IPS DF 4.7 (cell line): ENCODE measurements around the gene DNAAF3.
"Not testable (repeated sequence)": the region's sequence is repeated elsewhere in the genome, so short reads cannot be mapped to it uniquely, and the experiment has no call there.

Experiments used
- DNase-seq: peaks from one replicate; pipeline ENCODE4 v3.0.0-alpha.2; 2013; ENCODE audit warnings: low spot score; ENCODE audit errors: extremely low read depth

Gene DNAAF3

DNA sequence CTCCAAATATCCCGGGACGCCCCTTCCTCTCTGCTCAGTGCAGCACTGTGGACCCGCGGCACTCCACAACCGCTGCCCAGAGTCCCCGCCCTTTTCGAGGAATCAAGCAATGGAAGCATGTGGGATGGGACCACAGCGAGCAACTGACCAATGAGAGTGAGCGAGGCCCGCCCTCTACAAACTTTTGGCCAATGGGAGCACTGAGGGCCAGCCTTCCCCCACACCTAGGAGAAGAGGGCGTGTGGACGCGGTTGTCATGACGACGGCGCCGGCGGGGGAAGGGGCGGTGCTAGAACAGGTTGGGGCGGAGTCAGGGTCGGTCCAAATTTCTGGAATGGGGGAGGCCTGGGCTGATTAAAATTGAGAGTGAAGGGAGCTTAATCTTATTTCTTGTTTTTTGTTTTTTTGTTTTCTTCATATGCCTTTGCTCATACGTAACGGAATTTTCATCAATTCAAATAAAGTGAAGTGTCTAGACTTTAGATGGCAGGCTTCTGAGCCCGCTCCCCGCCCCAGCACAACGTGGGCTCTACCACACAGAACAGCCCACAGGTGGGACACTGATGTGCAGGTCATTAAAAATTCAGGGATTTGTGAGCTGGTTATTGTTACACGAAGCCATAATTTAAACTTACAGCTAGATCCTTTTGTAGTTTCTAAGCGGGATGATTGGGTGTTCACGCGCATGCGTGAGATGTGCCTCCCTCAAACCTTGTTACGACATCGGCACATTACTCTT is at the start of gene DNAAF3:
TSS of gene DNAAF3 (minus strand) at position 84 of the 739 bp plus-strand sequence. CDS start 200 bp downstream, outside the sequence.
- DNase-seq: no peak

- DNase-seq: no peak
Measured at GRCh38 chr19:55213547-55213946, 47.1 kb upstream of the DNAAF3 start.

GRCh38 chr19:55212447-55212846 is 46.0 kb upstream of the DNAAF3 start:
- no peak for DNase-seq

DNA sequence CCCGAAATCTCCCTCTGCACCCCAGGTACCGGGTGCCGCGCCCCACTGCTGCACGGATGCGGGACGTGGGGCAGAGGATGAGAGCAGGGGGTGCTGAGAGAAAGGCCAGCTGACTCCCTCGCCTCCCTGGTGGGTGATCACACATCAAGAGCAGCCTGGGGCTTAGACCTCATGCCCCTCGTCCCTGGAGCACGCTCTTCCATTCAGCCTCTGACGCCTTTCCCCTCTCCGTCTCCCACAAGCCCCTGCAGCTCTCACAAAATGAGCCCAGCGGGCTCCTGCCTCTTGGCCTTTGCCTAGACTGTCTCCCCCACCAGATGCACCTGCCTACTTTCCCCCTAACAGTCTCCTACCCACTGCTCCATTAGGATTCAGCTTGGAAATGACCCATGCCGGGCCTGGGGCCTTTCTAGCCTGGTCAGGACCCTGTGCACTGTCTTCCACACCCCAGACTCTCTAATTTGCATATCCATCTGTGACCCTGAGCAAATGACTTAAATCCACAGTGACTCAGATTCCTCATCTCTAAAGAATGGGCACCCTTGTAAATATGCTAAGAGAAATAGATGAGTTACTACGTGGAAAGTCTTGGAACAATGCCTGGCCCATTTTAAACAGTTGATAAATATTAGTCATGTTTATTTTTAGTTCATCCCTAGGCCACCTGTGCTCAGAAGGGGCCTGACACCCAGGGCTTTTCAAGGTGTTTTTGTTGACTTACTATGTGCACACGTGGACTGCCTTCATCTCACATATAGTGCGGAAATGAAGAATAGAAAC is 43.5 kb upstream of the DNAAF3 start:
- DNase-seq: no peak

GRCh38 chr19:55208880-55209692 is 42.7 kb upstream of the DNAAF3 start, which contains the start of gene PTPRH:
Gene PTPRH (minus strand): TSS chr19:55209501. CDS start chr19:55209433, 68 bp downstream.
- no peak for DNase-seq

- DNase-seq: no peak
Measured at GRCh38 chr19:55206664-55207500, 40.5 kb upstream of the DNAAF3 start.

GRCh38 chr19:55202199-55202598 is 35.8 kb upstream of the DNAAF3 start:
- DNase-seq: not testable (repeated sequence)

GRCh38 chr19:55199620-55200204 is 33.3 kb upstream of the DNAAF3 start:
- DNase-seq: no peak

GRCh38 chr19:55198651-55199050 is 32.2 kb upstream of the DNAAF3 start:
- DNase-seq: no peak

DNA sequence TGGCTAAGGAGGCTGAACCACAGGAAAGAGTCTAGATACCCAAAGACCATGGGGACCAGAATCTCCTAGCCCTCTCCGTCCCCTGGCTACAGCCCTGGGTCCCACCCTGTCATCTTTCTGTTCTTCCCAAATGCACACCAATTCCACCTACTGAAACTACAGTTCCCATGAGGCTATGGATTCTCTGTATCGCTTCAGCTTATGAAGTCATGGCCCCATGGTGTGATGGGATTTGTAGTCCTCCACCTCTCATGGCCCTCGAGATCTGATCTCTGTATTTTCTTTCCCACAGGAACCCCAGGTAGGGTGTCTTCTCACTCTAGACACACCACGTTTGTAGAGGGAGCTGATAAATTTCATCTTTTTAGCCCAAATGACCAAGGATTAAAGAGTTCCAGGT is 31.1 kb upstream of the DNAAF3 start:
- no peak for DNase-seq

DNA sequence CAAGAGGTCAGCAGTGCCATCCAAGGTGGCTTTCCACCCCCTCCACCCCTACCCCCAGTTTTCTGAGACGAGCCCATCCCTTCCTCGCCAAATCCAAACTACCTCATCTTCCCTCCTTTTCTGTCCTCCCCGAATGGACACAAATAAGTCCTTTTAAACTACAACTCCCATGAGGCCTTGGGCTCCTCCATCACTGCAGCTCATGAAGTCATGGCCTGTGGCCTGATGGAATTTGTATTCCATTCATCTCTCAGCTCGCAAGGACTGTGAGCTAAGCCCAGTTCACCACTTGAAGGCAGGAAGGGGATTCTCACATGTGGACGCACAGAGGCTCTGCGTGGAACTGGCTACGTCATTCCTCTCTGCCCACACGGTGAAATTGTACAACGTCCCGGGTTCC is 30.4 kb upstream of the DNAAF3 start:
- no peak for DNase-seq

DNA sequence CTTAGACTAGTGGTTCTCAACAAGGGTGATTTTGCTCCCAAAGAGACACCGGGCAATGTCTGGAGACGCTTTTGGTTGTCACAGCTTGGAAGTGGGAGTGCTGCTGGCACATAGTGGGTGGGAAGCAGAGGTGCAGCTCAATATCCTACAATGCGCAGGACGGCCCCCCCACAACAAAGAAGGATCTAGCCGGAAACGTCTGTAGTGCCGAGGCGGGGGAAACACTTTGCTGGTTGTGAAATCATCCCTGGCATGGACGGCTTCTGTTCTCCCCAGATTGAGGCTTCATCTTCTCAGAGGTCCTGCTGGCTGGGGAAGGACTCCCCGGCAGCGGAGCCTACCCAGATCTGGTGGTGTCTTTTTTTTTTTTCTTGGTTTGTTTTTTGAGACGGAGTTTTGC is 27.1 kb upstream of the DNAAF3 start:
- DNase-seq: no peak

DNA sequence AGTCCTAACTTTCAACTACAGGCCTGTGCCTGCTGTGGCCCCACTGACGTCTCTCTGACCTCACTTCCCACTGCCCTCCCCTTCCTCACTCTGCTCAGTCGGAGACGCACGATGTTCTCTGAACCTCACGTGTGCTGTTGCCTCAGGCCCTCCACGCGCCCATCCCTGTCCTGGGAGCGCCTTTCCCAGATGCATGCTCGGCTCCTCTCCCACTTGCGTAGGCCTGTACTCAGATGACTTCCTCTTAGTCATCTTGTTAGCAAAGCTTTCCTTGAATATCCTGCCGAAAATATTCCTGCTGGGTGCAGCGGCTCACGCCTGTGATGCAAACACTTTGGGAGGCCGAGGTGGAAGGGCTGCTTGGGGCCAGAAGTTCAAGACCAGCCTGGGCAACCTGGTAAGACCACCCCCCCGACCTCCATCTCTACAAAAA is 23.0 kb upstream of the DNAAF3 start:
- no peak for DNase-seq

- DNase-seq: no peak
Measured at GRCh38 chr19:55188625-55189024, 22.2 kb upstream of the DNAAF3 start.

DNA sequence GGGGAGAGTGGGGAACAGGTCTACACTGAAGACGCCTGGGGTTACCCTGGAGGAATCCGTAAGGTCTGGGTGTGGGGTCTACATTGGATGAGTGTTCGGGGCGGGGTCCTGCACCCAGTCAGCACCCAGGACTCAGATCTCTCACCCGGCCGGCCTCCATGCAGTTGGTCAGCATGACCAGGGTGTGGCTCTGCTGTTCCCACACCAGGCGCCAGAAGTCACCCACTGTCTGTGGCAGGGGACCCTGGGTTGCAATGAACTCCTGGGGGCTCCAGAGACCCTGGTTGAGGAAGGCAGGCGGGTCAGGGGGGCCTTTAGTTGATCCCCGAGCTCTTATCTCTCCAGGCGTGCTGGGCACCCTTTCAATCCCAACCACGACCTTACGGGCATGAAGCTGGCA is 19.7 kb upstream of the DNAAF3 start:
- no peak for DNase-seq

DNA sequence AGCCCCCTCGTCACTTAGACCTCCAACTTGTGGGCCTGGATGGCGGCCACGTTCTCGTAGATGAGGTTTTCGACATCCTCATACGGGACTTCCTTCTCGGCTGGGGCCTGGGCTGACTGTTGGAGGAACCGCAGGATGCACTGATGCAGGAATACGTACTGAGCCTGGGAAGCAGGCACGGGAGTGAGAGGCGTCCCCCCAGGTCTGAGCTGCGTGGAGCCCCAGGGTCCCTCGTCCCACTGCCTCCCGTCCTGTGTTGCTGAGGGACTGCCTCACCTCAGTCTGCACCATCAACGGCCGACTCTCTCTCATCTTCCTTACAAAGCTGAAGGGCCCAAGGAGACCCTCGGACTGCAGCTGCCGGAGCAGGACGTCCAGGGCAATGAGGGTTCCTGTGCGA is 15.3 kb upstream of the DNAAF3 start:
- no peak for DNase-seq

GRCh38 chr19:55179606-55180484 is 13.4 kb upstream of the DNAAF3 start, which contains the start of gene SYT5:
Gene SYT5 (minus strand): TSS chr19:55180289. CDS start chr19:55179041, 1,248 bp downstream.
- DNase-seq: no peak

GRCh38 chr19:55178781-55179599 is 12.6 kb upstream of the DNAAF3 start:
- no peak for DNase-seq
